KBM-7 (cell line): ENCODE data around the gene PAM.
"Not testable (repeated sequence)": the region's sequence is repeated elsewhere in the genome, so short reads cannot be mapped to it uniquely, and the experiment has no call there.

Source experiments
- DNase-seq: peaks from one replicate; pipeline ENCODE4 v3.0.0-alpha.2; 2015
- in situ Hi-C: fragments of 300-500 bp; cut with MboI; formaldehyde crosslinking; loops from 2 replicates; pipeline ENCODE4 v1.14.3; 2020; ENCODE audit warnings: low sequenced_read_pairs, low pct_unique_long_range_greater_than_20kb, mixed read lengths

PAM gene

GRCh38 chr5:103005276-103005675 is 250.2 kb downstream of the PAM start:
- in situ Hi-C loops, result no loop called here
- DNase-seq, result no peak

- in situ Hi-C loops, result no loop called here
- no peak for DNase-seq
Measured at GRCh38 chr5:103006921-103007320, 251.8 kb downstream of the PAM start.

GRCh38 chr5:103010168-103010567 is 255.1 kb downstream of the PAM start:
- DNase-seq, result no peak
- in situ Hi-C loops, result no loop called here

- no peak for DNase-seq
- in situ Hi-C loops, result no loop called here
Measured at GRCh38 chr5:103013933-103014552, 258.9 kb downstream of the PAM start.

GRCh38 chr5:103014983-103015382 is 259.9 kb downstream of the PAM start:
- in situ Hi-C loops, result no loop called here
- no peak for DNase-seq

- no peak for DNase-seq
- in situ Hi-C loops, result no loop called here
Measured at GRCh38 chr5:103016167-103016566, 261.1 kb downstream of the PAM start.

GRCh38 chr5:103019804-103020203 is 264.7 kb downstream of the PAM start:
- DNase-seq, result peak; percentile 39
- in situ Hi-C loops, result no loop called here

GRCh38 chr5:103021314-103021713 is 266.2 kb downstream of the PAM start:
- in situ Hi-C loops, result no loop called here
- peak; percentile 32 for DNase-seq

GRCh38 chr5:103027267-103027666 is 272.2 kb downstream of the PAM start:
- DNase-seq, result no peak
- in situ Hi-C loops, result no loop called here

- no peak for DNase-seq
- in situ Hi-C loops, result no loop called here
Measured at GRCh38 chr5:103031607-103032006, 276.5 kb downstream of the PAM start.

- in situ Hi-C loops, result no loop called here
- no peak for DNase-seq
Measured at GRCh38 chr5:103033696-103034095, 278.6 kb downstream of the PAM start.

- in situ Hi-C loops, result no loop called here
- no peak for DNase-seq
Measured at GRCh38 chr5:103034662-103035392, 279.7 kb downstream of the PAM start.

GRCh38 chr5:103035701-103036100 is 280.6 kb downstream of the PAM start:
- no peak for DNase-seq
- in situ Hi-C loops, result no loop called here

- in situ Hi-C loops, result no loop called here
- no peak for DNase-seq
Measured at GRCh38 chr5:103036601-103037000, 281.5 kb downstream of the PAM start.

- in situ Hi-C loops, result no loop called here
Measured at GRCh38 chr5:103037673-103038455, 282.8 kb downstream of the PAM start.

GRCh38 chr5:103041071-103041676 is 286.1 kb downstream of the PAM start:
- in situ Hi-C loops, result no loop called here

More at GRCh38 chr5:103037673-103038455, 282.8 kb downstream of the PAM start:
- DNase-seq, result no peak

GRCh38 chr5:103046706-103047105 is 291.6 kb downstream of the PAM start:
- in situ Hi-C loops, result not testable (repeated sequence)

More at GRCh38 chr5:103041071-103041676, 286.1 kb downstream of the PAM start:
- DNase-seq, result peak; percentile 63

GRCh38 chr5:103057208-103058130 is 302.4 kb downstream of the PAM start:
- peak; percentile 17 for DNase-seq
- in situ Hi-C loops, result no loop called here

More at GRCh38 chr5:103046706-103047105, 291.6 kb downstream of the PAM start:
- not testable (repeated sequence) for DNase-seq

- no peak for DNase-seq
- in situ Hi-C loops, result no loop called here
Measured at GRCh38 chr5:103059525-103059924, 304.4 kb downstream of the PAM start.
